NCI-H510A (cell line): Measurements from ENCODE around the gene PABPN1L.
"Not testable (repeated sequence)": the region's sequence is repeated elsewhere in the genome, so short reads cannot be mapped to it uniquely, and the experiment has no call there.

Experiments used
- DNase-seq: peaks from one replicate; lab custom pipeline; 2025; lab: John Stamatoyannopoulos, UW

The PABPN1L gene

DNA sequence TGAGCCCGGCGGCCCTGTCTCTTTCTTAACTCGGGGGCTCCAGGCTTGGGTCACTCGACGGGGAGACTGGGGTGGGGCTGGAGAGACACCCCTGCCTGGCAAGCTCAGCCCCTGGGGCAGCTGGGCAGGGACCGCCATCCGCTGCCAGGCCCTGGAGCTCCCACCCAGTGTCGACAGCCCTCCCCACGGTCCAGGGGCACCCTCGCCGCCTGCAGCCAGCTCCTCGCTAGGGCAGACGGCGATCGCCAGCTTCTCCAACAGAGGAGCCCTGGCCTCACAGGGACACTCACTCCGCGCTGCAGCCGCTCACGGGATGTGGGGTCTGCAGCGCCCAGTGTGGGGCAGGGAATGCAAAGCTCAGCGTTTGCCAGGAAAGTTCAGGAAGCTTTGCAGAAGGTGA is 38.7 kb downstream of the PABPN1L start:
- no peak for DNase-seq

DNA sequence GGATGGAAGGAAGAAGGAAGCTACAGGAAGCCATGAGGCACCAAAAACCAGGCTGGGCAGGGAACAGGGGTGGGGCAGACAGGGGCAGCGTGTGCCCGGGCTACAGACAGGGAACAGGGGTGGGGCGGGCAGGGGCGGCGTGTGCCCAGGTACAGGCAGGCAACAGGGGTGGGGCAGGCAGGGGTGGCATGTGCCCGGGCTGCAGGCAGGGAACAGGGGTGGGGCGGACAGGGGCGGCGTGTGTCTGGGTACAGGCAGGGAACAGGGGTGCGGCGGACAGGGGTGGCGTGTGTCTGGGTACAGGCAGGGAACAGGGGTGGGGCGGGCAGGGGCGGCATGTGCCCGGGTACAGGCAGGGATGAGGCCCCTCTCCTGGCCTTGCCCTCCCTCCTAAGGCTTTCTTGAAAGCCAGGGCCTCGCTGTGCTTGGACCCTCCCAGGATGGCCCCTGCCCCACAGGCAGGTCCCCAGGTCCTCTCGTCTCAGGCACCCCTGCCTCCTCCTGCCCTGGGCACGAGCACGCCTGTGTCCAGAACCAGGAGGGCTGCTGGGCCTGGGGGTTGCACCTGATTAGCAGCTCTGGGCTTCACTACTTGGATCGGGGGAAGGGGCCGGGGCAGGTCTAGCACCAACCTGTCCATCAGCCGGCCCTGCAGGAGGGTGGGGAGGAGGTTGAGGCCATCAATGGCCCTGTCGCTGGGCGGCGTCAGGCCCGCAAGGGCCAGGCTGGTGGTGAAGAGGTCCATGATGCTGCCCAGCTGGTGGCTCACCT is 40.2 kb downstream of the PABPN1L start:
- no peak for DNase-seq

DNA sequence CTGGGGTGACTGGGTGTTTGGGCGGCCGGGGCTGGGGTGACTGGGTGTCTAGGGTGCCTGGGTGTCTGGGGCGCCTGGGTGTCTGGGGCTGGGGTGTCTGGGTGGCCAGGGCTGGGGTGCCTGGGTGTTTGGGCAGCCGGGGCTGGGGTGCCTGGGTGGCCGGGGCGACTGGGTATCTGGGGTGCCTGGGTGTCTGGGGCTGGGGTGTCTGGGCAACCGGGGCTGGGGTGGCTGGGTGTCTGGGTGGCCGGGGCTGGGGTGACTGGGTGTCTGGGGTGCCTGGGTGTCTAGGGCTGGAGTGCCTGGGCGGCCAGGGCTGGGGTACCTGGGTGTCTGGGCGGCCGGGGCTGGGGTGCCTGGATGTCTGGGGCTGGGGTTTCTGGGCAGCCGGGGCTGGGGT is 41.3 kb downstream of the PABPN1L start:
- no peak for DNase-seq

DNA sequence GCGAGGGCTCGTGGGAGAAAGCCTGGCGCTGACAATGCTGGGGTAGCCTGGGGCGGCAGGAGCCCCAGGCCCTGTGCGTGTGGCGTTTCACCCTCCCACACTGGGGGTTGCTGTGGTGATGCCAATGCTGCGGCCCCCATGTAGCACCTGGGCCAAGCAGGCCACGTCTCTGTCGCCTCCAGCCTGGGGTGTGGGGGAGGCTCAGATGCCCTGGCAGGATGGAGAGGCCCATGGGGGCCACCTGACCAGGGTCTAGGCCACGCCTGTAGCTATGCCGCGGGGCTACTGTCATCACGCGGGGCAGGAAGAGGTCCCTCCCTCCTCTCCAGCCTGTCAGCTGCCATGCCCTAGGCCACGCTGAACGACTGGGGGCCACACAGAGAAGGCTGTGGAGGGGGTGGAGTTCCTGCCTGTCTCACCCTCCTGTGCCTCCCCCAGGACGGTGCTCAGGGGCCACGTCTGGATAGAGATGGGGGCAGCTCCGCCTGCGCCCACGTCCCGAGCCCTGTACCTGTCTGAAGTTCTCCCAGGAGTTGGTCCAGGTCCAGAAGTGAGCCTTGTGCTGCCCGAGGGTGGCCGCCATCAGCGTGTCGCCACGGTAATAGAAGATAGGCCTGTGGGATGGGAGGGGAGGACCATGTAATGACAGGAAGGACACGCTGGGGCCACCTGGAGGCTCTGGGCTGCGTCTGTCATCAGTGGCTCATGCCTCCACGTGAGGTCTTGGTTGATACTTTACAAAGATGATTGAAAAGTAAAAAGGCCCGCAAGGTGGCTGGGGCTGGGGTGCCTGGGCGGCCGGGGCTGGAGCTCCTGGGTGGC is 42.0 kb downstream of the PABPN1L start:
- DNase-seq: no peak

DNA sequence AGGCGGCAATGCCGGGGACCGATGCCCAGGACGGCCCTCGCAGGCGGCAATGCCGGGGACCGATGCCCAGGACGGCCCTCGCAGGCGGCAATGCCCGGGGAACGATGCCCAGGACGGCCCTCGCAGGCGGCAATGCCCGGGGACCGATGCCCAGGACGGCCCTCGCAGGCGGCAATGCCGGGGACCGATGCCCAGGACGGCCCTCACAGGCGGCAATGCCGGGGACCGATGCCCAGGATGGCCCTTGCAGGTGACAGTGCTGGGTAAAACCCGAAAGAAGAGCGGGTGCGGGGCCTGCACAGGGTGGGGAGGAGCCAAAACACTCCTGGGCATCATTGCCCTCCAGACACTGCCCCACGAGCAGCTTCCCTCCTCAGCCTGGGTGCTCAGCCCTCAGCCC is 42.8 kb downstream of the PABPN1L start:
- DNase-seq: not testable (repeated sequence)

DNA sequence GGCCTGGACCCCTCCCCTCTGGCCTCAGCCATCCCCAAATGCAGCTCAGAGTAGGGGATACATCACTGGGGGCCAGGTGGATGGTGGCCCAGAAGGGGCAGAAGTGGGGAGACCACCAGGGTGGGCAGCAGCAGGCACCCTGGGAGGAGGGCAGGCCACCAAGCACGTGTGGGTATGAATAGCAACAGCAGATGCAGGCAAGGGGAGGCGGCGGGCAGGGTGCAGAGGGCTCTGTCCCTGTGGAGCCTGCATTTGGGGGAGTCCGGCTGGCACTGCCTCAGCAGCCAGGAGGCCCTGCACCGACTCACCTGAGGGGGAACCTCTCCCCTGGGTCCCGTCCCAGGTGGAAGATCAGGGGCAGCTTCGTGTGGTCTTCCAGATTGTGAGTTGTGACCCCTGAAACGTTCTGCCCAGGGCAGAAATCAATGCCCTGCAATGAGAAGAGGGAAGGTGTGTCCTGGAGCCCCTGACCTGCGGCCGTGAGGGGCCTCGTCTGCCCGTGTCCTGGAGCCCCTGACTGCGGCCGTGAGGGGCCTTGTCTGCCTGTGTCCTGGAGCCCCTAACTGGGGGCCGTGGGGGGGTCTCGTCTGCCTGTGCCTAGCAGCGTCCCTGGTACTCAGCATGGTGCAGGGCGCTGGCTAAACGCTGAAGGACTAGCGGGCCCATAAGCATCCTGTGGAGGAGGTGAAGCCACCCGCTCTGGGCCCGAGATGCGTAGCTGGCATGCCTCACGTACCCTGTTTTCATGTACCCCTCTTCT is 44.0 kb downstream of the PABPN1L start:
- no peak for DNase-seq

DNA sequence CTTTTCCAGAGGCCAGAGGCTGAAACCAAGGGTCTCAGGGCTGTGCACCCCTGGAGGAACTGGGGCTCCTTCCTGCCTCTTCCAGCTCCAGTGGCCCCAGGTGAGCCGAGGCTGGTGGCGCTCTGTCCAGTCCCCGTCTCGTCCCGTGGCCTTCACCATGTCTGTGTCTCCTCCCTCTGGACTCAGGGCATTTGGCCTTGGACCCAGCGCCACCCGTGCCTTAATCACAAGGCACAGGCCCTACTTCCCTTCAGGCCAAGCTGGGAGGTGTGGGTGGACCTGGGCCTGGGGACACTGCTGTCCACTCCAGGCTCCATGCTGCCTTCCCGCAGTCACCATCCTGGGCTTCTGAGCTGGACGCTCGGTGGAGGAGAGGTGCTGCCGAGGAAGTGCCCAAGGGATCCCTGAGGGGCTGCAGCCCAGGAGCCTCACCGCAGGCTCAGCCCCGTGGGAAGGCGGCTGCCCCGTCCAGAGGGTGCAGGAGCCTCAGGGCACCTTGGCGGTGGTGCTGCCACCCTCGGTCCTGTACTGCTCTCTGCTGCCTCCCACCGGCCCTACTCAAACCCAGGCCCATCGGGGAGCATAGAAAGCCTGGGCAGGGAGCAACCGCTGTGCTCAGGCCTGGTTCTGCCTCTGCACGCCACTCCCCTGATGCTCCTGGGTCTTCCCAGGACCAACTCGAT is 45.2 kb downstream of the PABPN1L start:
- no peak for DNase-seq

DNA sequence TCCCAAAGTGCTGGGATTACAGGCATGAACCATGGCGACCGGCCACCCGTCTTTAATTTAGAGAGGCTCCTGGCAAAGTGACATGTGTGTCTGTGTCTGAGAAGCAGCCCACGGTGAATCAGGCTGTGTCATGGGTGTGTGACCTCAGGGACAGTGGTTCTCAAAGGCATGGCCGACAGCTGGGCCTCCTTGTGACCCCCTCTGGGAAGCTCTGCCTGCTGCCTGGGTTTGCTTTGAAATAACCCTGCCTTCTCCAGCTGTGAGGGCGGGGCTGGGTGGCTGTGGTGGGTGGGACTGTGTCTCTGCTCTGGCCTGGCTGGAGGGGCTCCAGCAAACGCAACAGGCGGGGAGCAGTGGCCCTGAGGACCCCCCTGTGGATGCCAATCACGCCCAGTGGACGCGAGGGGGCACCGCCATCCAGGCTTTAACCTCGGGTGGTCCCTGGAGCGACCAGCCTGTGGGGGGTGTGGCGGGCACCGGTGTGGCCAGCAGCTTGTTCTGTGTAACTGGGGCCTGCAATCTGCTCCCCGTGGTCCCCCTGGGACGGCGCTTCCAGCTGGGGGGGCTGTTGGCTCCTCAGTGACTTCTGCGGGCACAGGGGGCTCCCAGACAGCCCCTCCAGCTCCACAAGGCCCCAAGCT is 46.0 kb downstream of the PABPN1L start:
- no peak for DNase-seq

DNA sequence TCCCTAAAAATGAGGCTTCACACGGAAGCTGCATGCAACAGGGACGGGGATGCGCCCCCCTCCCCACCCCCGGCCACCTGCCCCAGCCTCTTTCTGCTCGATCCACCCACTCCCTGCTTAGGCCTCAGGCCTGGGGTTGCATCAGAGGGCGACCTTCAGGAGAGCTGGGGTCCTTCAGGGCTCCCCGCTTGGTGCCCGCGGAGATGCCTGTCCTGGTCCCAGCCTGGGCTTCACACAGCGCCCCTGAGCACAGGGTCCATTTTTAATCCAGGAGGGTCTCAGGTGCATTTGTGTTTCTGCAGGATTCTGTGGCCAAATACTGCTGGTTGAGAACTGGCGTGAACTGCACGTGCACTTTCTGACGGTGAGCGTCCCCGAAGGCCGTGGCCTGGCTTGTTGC is 47.3 kb downstream of the PABPN1L start:
- no peak for DNase-seq

DNA sequence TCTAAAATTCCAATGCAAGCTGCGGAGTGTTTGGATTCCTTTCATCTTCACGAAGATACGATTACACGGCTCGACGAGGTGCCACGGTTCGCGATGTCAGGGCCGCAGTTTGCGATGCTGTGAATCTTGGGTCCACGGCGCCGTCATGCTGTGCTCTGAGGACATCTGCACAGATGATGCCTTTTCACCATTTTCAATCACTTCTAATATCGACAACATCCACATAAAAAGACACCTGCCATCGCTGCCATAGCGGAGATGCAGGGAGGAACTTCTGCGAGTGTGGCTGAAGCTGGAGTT is 47.9 kb downstream of the PABPN1L start:
- DNase-seq: no peak

DNA sequence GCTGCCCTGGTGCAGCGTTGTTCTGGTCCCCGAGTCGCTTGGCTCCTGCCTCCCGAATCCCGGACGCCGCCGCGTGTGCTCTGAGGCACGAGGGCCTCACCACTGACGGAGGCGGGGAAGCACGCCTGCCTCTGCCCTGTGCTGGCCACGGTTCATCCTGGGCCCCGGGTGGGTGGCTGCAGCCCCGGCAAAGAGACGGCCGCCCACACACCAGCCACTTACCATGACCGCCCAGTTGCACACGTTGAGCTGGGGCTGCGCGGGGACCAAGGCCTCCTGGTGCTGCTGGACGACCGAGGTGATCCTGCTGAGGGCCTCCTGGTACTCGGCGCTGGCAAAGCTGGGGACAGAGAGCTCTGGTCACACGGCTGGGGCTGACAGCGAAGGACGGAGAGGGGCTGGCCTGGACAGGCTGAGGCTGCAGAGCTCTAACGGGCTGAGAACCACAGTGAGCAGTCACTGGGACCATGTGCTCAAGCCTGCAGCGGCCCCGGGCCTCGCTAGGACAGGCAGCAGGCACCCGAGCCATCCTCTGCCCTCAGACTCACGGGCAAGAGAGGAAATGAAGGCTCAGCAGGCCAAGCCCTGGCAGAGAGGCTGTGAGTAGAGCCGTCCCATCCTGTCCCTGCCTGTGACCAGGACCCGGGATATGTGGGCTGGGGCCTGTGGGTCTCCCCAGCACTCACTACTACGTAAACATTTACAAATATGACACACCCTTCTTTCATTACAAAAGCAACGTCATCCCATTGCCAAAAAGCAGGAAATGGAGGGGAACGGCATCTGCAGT is 48.5 kb downstream of the PABPN1L start:
- DNase-seq: no peak

DNA sequence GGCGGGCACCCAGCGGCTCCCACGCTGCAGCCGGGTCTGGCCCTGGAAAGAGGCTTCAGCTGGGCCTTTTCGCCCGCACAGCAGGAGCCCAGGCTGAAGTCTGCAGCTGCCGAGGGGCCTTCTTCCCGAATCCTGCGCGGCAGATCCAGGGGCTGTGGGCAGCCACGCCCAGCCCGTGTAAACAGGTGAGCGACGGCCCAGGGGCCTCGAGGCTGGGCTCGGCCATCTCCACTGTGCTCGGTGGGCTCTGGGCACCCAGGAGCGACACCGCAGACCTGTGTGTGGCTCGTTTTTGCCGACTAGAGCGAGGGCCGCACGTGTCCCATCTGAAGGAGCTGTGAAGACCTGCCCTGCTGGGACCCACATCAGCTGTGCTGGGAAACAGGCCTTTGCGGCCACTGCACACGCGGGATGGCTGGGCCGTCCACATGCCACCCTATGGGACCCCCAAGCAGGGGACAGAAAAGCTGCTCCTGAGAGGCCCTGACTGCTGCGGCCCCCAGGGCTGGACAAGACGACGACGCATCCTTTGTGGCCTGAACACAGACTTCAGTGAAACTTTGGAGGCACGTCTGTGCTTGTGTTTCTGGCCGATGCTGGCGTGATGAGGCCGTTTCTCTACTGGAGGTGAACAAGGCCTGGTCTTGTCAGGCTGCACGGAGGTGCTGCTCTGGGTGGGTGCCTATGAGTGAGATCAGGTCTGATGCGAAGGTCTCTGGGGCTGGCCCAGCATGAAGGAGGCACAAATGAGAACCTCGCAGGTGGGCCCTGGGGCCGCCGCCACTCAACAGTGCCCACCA is 49.5 kb downstream of the PABPN1L start:
- DNase-seq: no peak

DNA sequence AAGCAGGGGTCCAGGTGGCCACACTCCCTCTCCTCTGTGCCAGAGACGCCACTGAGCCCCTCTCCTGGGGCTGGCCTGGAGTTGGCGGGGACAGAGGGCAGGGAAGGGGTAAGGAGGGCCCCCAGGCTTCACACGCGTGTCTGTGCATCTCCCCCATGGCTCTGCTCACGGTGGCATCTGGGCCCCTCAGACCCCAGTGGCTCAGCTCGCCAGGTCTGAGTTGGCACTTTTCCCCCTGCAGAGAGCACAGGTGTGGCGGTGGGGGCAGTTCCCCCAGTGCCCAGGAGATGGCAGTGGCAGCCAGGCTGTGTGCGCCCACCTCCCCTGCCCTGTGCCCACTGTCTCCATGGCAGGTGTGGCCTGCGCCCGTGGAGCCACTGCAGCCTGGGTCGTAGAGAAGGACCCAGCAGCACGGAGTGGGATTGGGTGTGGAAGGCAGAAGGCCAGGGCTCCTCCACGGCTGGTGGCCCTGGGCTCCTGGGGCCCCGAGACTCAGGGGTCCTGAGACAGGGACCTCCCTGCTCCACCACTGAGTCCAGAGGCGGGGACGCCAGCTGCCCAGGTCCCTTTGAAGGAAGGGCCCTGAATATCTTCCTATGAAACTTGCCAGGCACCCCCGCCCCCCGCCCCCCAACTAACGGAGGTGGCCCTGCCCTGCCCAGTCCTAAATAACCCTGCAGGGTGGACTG is 50.4 kb downstream of the PABPN1L start:
- no peak for DNase-seq

DNA sequence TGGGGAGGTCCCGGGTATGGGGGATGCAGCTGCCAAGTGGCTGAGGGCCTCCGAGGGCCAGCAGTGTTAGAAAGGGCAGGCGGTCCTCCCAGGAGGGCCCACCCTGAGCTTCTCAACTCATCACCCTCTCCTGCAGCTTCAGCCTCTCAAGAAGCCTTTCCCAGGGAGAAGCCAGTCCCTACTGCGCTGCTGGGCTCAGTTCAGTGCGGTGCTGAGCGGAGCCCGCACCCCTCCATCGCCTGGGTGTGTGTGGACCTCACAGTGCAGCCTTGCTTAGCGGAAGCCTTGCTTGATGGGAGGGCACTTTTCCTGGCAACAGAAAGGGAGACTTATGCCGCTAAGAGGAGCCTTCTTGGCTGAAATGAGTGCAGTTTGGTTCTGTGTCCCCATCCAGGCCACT is 51.2 kb downstream of the PABPN1L start:
- no peak for DNase-seq

DNA sequence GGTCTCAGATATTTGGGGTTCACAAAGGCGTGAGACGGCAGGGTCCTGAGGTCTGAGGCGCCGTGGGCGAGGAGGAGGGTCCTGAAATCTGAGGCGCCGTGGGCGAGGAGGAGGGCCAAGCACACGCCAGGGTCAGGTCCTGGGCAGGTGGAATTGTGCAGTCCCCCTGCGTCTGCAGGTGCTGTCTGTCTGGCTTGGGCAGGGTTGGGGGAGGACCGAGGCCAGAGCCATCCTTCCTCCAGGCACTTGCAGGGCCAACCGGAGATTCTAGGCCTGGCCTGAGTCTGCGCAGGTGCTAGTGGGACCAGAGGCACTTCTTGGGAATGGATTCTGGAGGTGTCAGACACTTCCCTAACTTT is 52.3 kb downstream of the PABPN1L start:
- DNase-seq: no peak
